ENCODE measurements around the gene ACTL10. TPM values are rescaled to one million over a fixed set of nuclear protein-coding genes. Genes with fewer than 3 reads are reported as not detected.

Gene ACTL10
- total RNA-seq, 1 experiment from 2014 or later = 3.2 TPM

DNA sequence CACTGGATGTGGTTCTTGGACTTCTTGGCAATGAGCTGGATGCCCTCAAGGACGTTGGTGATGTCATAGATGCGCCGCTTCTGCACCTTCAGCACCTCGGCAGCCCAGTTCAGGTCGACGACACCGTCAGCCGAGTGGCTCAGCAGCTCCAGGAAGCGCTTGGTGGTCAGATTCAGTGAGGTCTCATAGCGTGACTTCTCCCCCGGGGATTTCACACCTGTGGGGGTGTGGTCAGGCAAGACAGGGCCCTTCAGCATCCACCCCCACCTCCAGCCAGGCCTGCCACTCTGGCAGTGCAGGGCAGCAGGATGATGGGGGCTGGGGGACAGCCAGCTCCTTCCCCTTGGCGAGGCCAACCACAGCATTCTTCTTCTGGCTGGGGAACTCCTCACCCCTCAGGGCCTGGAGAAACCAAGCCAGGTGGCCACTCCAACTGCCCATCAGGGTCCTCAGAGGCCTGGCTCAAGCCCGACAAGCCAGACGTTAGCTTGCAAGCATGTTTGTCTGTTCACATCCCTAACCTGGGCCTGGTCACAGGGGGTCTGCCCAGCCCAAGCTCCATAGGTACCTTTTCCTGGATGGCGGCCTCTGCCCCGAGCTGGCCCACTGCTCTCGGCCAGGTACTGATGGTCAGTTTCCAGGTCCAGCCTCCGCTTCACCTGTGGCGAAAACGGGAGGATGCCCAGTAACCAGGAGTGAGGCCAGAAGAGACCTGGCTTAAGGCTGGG is 13.2 kb downstream of the ACTL10 start:
- Mint-ChIP-seq H3K9me3 (ENCODE audit: unreplicated experiment) (no peaks in the 10 kb centered on the region), H3K4me3 (ENCODE audit: unreplicated experiment) (no peak overlapping the region), H3K36me3 (ENCODE audit: insufficient read depth, unreplicated experiment) (peaks cover 1% of the 10 kb centered on the region), H3K27ac (ENCODE audit: low read depth, unreplicated experiment) (no peak overlapping the region), H3K4me1 (ENCODE audit: insufficient read depth, unreplicated experiment) (peaks cover 7% of the 10 kb centered on the region), H3K27me3 (ENCODE audit: insufficient read depth, unreplicated experiment) (no peaks in the 10 kb centered on the region)
- POLR2A ChIA-PET = interaction anchor here (0.7 to 1.2 kb wide), 4 partner anchors 12 to 40 kb away, joined by 3 to 6 read pairs (median 4); partner anchors contain the start of genes ACTL10 and PXMP4
- intact Hi-C loops (cut with micrococcal nuclease) = loop anchor here (10.0 kb wide), 1 partner anchor 135 kb away; the partner anchor contains the start of gene CHMP4B
- TF ChIP-seq, protein P1, sequence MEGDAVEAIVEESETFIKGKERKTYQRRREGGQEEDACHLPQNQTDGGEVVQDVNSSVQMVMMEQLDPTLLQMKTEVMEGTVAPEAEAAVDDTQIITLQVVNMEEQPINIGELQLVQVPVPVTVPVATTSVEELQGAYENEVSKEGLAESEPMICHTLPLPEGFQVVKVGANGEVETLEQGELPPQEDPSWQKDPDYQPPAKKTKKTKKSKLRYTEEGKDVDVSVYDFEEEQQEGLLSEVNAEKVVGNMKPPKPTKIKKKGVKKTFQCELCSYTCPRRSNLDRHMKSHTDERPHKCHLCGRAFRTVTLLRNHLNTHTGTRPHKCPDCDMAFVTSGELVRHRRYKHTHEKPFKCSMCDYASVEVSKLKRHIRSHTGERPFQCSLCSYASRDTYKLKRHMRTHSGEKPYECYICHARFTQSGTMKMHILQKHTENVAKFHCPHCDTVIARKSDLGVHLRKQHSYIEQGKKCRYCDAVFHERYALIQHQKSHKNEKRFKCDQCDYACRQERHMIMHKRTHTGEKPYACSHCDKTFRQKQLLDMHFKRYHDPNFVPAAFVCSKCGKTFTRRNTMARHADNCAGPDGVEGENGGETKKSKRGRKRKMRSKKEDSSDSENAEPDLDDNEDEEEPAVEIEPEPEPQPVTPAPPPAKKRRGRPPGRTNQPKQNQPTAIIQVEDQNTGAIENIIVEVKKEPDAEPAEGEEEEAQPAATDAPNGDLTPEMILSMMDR (IDR thresholded peaks at IDR 0.05; ENCODE audit: unreplicated experiment) = no peak
- no peak for DNase-seq (ENCODE audit: unreplicated experiment)
- BruUV-seq (replicated peaks) = no TSS peak
- CTCF ChIA-PET = interaction anchor here (0.5 to 7.2 kb wide), 5 partner anchors 12 to 450 kb away, joined by 3 to 53 read pairs (median 4); partner anchors contain the start of gene ACTL10

DNA sequence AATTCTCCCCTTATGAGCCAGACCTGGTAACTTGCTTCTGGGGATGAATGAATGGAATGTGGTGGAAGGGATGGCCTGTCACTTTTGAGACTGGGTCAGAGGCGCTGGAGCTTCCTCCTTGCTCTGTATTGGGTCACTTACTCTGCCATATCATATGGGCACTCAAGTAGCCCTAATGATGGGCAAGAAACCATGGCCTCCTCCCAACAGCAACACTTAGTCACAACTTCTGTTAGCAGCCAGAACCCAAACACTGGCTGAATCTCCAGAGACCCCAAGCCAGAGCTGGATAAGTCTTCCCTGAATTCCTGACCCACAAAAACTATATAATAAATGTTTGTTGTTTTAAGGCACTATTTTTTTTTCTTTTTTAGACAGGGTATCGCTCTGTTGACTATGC is 13.9 kb downstream of the ACTL10 start:
- H3K4me3 Mint-ChIP-seq (ENCODE audit: unreplicated experiment) = no peak overlapping the region
- H3K27me3 Mint-ChIP-seq (ENCODE audit: insufficient read depth, unreplicated experiment) = no peaks in the 10 kb centered on the region
- CTCF ChIA-PET = interaction anchor here (0.5 to 7.2 kb wide), 4 partner anchors 12 to 449 kb away, joined by 3 to 53 read pairs (median 4); partner anchors contain the start of gene ACTL10
- TF ChIP-seq, protein P1 (IDR thresholded peaks at IDR 0.05; ENCODE audit: unreplicated experiment) = no peak
- peaks cover 4% of the 10 kb centered on the region for H3K36me3 Mint-ChIP-seq (ENCODE audit: insufficient read depth, unreplicated experiment)
- no TSS peak for BruUV-seq (replicated peaks)
- POLR2A ChIA-PET = interaction anchor here (0.8 kb wide), 1 partner anchor 14 kb away, joined by 4 read pairs; the partner anchor contains the start of gene ACTL10
- intact Hi-C loops (cut with micrococcal nuclease) = loop anchor here (10.0 kb wide), 1 partner anchor 134 kb away; the partner anchor contains the start of gene CHMP4B
- DNase-seq (ENCODE audit: unreplicated experiment) = no peak
- H3K4me1 Mint-ChIP-seq (ENCODE audit: insufficient read depth, unreplicated experiment) = peaks cover 7% of the 10 kb centered on the region
- no peak overlapping the region for H3K27ac Mint-ChIP-seq (ENCODE audit: low read depth, unreplicated experiment)
- H3K9me3 Mint-ChIP-seq (ENCODE audit: unreplicated experiment) = no peaks in the 10 kb centered on the region

DNA sequence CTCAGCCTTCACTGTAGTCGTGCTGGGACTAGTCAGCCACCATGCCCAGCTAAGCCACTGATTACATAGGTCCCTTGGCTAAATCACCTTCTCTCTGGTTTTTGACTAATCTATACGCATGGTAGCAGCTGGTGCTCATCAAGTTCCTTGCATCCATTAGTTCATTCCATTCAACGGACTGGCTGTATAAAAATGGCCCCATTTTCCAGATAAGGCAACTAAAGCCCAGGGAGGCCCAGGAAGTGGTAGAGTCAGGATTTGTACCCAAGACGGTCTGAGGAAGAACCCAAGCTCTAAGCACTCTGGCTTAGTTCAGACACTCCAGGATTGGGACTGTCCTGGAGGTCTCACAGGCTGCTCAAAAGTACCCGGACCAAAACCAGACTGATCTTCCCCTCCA is 14.5 kb downstream of the ACTL10 start:
- BruUV-seq (replicated peaks) = no TSS peak
- no peaks in the 10 kb centered on the region for H3K27me3 Mint-ChIP-seq (ENCODE audit: insufficient read depth, unreplicated experiment)
- TF ChIP-seq, protein P1 (IDR thresholded peaks at IDR 0.05; ENCODE audit: unreplicated experiment) = no peak
- H3K4me1 Mint-ChIP-seq (ENCODE audit: insufficient read depth, unreplicated experiment) = peaks cover 7% of the 10 kb centered on the region
- intact Hi-C loops (cut with micrococcal nuclease) = loop anchor here (10.0 kb wide), 1 partner anchor 134 kb away; the partner anchor contains the start of gene CHMP4B
- POLR2A ChIA-PET = interaction anchor here (0.7 to 2.2 kb wide), 3 partner anchors 77 to 431 kb away, joined by 3 to 5 read pairs (median 4); partner anchors contain the start of gene EIF2S2
- DNase-seq (ENCODE audit: unreplicated experiment) = no peak
- no peak overlapping the region for H3K27ac Mint-ChIP-seq (ENCODE audit: low read depth, unreplicated experiment)
- CTCF ChIA-PET = interaction anchor here (1.2 to 7.2 kb wide), 2 partner anchors 13 to 171 kb away, joined by 3 to 53 read pairs; partner anchors contain the start of gene ACTL10
- H3K36me3 Mint-ChIP-seq (ENCODE audit: insufficient read depth, unreplicated experiment) = peaks cover 4% of the 10 kb centered on the region
- H3K9me3 Mint-ChIP-seq (ENCODE audit: unreplicated experiment) = no peaks in the 10 kb centered on the region
- no peak overlapping the region for H3K4me3 Mint-ChIP-seq (ENCODE audit: unreplicated experiment)

DNA sequence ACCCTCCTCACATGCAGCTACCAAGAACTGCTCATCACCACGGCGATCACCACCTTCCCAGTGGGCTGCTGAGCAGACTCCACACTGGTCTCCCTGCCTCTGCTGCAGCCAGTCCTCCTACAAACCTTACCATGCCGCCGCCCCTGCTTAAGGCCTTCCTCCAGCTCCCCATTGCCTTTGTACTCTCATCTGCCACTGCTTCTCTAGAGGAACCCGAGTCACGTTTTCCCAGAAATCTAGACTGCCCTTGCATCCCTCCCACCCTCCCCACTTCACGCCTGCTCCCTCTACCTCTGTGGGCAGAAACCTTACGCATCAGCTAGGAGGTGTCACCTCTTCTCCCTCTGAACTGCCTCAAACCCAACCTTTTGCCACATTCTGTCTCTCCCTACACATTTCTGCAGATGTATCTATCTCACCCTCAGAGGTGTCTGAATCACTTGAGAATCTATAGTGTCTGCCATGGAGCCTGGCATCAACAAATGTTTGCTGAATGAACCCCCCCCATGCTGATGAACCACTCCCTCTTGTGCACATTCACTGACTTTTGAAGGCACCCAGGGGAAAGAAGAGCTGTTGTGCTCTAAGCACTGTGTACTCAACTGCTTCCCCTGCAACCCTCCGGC is 15.1 kb downstream of the ACTL10 start:
- TF ChIP-seq, protein P1 (IDR thresholded peaks at IDR 0.05; ENCODE audit: unreplicated experiment) = no peak
- POLR2A ChIA-PET = interaction anchor here (0.7 to 2.2 kb wide), 3 partner anchors 77 to 430 kb away, joined by 3 to 5 read pairs (median 4); partner anchors contain the start of gene EIF2S2
- CTCF ChIA-PET = interaction anchor here (0.5 to 7.2 kb wide), 3 partner anchors 13 to 1090 kb away, joined by 3 to 53 read pairs (median 3); partner anchors contain the start of gene ACTL10
- H3K27me3 Mint-ChIP-seq (ENCODE audit: insufficient read depth, unreplicated experiment) = no peaks in the 10 kb centered on the region
- no peak overlapping the region for H3K27ac Mint-ChIP-seq (ENCODE audit: low read depth, unreplicated experiment)
- no TSS peak for BruUV-seq (replicated peaks)
- H3K4me1 Mint-ChIP-seq (ENCODE audit: insufficient read depth, unreplicated experiment) = peaks cover 11% of the 10 kb centered on the region
- intact Hi-C loops (cut with micrococcal nuclease) = loop anchor here (10.0 kb wide), 1 partner anchor 133 kb away; the partner anchor contains the start of gene CHMP4B
- H3K36me3 Mint-ChIP-seq (ENCODE audit: insufficient read depth, unreplicated experiment) = peaks cover 4% of the 10 kb centered on the region
- no peak for DNase-seq (ENCODE audit: unreplicated experiment)
- H3K4me3 Mint-ChIP-seq (ENCODE audit: unreplicated experiment) = no peak overlapping the region
- no peaks in the 10 kb centered on the region for H3K9me3 Mint-ChIP-seq (ENCODE audit: unreplicated experiment)
